Fibroblast of skin of right quadriceps (primary cell): ENCODE measurements around the gene EBF4.

ENCODE experiments used
- DNase-seq: peaks from one replicate; pipeline ENCODE4 v3.0.0-alpha.2; 2013

Gene EBF4

GRCh38 chr20:2692036-2692885 is at the start of gene EBF4:
EBF4 (plus strand) TSS chr20:2692780; CDS start chr20:2693646, 866 bp downstream.
- peak; percentile 14 for DNase-seq

- DNase-seq: no peak
Measured at GRCh38 chr20:2643708-2644107, 48.9 kb upstream of the EBF4 start.

GRCh38 chr20:2651772-2652723 is 40.5 kb upstream of the EBF4 start, which contains the start of gene NOP56:
NOP56 (plus strand) TSS chr20:2652632; CDS start chr20:2652661, 29 bp downstream.
- peak; percentile 93 for DNase-seq

GRCh38 chr20:2652724-2653555 is 39.6 kb upstream of the EBF4 start:
- no peak for DNase-seq

- no peak for DNase-seq
Measured at GRCh38 chr20:2653556-2654383, 38.8 kb upstream of the EBF4 start.

- no peak for DNase-seq
Measured at GRCh38 chr20:2654384-2654822, 38.2 kb upstream of the EBF4 start.

GRCh38 chr20:2654831-2655230 is 37.7 kb upstream of the EBF4 start:
- DNase-seq: no peak

- no peak for DNase-seq
Measured at GRCh38 chr20:2655331-2656116, 37.1 kb upstream of the EBF4 start.

- DNase-seq: no peak
Measured at GRCh38 chr20:2656471-2657117, 36.0 kb upstream of the EBF4 start.

GRCh38 chr20:2657241-2657640 is 35.3 kb upstream of the EBF4 start:
- no peak for DNase-seq

- no peak for DNase-seq
Measured at GRCh38 chr20:2657674-2658073, 34.9 kb upstream of the EBF4 start.

GRCh38 chr20:2658414-2659354 is 33.9 kb upstream of the EBF4 start:
- DNase-seq: no peak

GRCh38 chr20:2659547-2659946 is 33.0 kb upstream of the EBF4 start:
- DNase-seq: no peak

- no peak for DNase-seq
Measured at GRCh38 chr20:2663364-2663886, 29.2 kb upstream of the EBF4 start.

GRCh38 chr20:2663887-2664719 is 28.5 kb upstream of the EBF4 start, which contains the start of gene IDH3B:
IDH3B (minus strand) TSS chr20:2664216; CDS start chr20:2664188, 28 bp downstream.
- peak; percentile 91 for DNase-seq

- DNase-seq: no peak
Measured at GRCh38 chr20:2671977-2672376, 20.6 kb upstream of the EBF4 start.

GRCh38 chr20:2672446-2672845 is 20.1 kb upstream of the EBF4 start:
- no peak for DNase-seq

- DNase-seq: no peak
Measured at GRCh38 chr20:2673453-2673852, 19.1 kb upstream of the EBF4 start.
